ENCODE results near the gene RALY.

GRCh38 chr20:34124469-34125249, 130.9 kb downstream of the RALY start:
- no peak for TF ChIP-seq CTCF (IDR thresholded peaks at IDR 0.05)
- no peak for TF ChIP-seq POLR2A (IDR thresholded peaks at IDR 0.05)
- no peak for TF ChIP-seq EP300 (IDR thresholded peaks at IDR 0.05)

Measured in ovary (tissue), 3 donors.